WTC11 (cell line): ENCODE data around the gene TFF1. TPM values are rescaled to one million over a fixed set of nuclear protein-coding genes. Genes with fewer than 3 reads are reported as not detected.

Experiments
- ATAC-seq: fragments of 200-7000 bp; cut with Tn5 transposase; 2 replicates; pipeline ENCODE4 v1.10.0; 2021; ENCODE audit warnings: mild to moderate bottlenecking, moderate library complexity
- CTCF ChIA-PET: fragments of 300-600 bp; sonication (Branson Sonifier 250); formaldehyde crosslinking; loops from one replicate; lab custom pipeline; 2021; ENCODE audit warnings: antibody characterized with exemption; lab: Charles Lee
- POLR2A ChIA-PET: fragments of 350-600 bp; sonication (Branson Sonifier 250); formaldehyde crosslinking; loops from one replicate; lab custom pipeline; 2021; ENCODE audit warnings: antibody characterized with exemption; lab: Charles Lee
- DNase-seq: peaks from one replicate; pipeline ENCODE4 v3.0.0; 2021; ENCODE audit warnings: low spot score
- H3K27ac Mint-ChIP-seq: 2 replicates; pipeline ENCODE4 v1.8.0; 2021; ENCODE audit warnings: mixed read lengths
- H3K27me3 Mint-ChIP-seq: 2 replicates; pipeline ENCODE4 v1.8.0; 2021; ENCODE audit warnings: low read depth, mild to moderate bottlenecking, moderate library complexity, mixed read lengths
- H3K36me3 Mint-ChIP-seq: 2 replicates; pipeline ENCODE4 v1.8.0; 2021; ENCODE audit warnings: mixed read lengths
- H3K4me1 Mint-ChIP-seq: 2 replicates; pipeline ENCODE4 v1.8.0; 2022; ENCODE audit warnings: mixed read lengths
- H3K4me3 Mint-ChIP-seq: 2 replicates; pipeline ENCODE4 v1.8.0; 2021; ENCODE audit warnings: mild to moderate bottlenecking, moderate library complexity, mixed read lengths
- H3K9me3 Mint-ChIP-seq: 2 replicates; pipeline ENCODE4 v1.8.0; 2021; ENCODE audit warnings: mixed read lengths
- AR ChIP-seq: fragments of 250-450 bp; sonication (Bioruptor Pico); IDR thresholded peaks from 2 replicates; pipeline ENCODE4 v1.9.0; 2021; ENCODE audit warnings: mild to moderate bottlenecking
- ARID4B ChIP-seq: sonication (generic); formaldehyde crosslinking; IDR thresholded peaks from 2 replicates; pipeline ENCODE4 v1.8.0; 2023; ENCODE audit warnings: missing genetic modification reagents, mild to moderate bottlenecking, borderline replicate concordance
- ATF2 ChIP-seq: sonication (generic); formaldehyde crosslinking; IDR thresholded peaks from 2 replicates; pipeline ENCODE4 v1.8.1; 2022; ENCODE audit warnings: low read depth, missing genetic modification reagents, borderline replicate concordance
- ATF3 ChIP-seq: sonication (generic); formaldehyde crosslinking; conservative IDR thresholded peaks from 2 replicates; pipeline ENCODE4 v1.8.1; 2022; ENCODE audit warnings: mild to moderate bottlenecking, missing genetic modification reagents
- CREM ChIP-seq: sonication (generic); formaldehyde crosslinking; IDR thresholded peaks from 2 replicates; pipeline ENCODE4 v1.8.1; 2022; ENCODE audit warnings: mild to moderate bottlenecking, missing genetic modification reagents, moderate library complexity
- E2F1 ChIP-seq: sonication (generic); formaldehyde crosslinking; IDR thresholded peaks from 2 replicates; pipeline ENCODE4 v1.8.0; 2022; ENCODE audit warnings: mild to moderate bottlenecking, missing genetic modification reagents
- E2F5 ChIP-seq: sonication (generic); formaldehyde crosslinking; IDR thresholded peaks from 2 replicates; pipeline ENCODE4 v1.8.1; 2022; ENCODE audit warnings: mild to moderate bottlenecking, moderate library complexity, missing genetic modification reagents
- GRHL2 ChIP-seq: fragments of 250-450 bp; sonication (Bioruptor Pico); IDR thresholded peaks from 2 replicates; pipeline ENCODE4 v1.8.0; 2022; ENCODE audit warnings: mild to moderate bottlenecking, moderate library complexity; ENCODE audit not compliant: insufficient replicate concordance, severe bottlenecking
- IRF2 ChIP-seq: sonication (generic); formaldehyde crosslinking; IDR thresholded peaks from 2 replicates; pipeline ENCODE4 v1.8.0; 2022; ENCODE audit warnings: low read depth, missing genetic modification reagents, borderline replicate concordance
- JAZF1 ChIP-seq: fragments of 250-450 bp; sonication (Bioruptor Pico); IDR thresholded peaks from 2 replicates; pipeline ENCODE4 v1.9.0; 2021; ENCODE audit warnings: moderate library complexity, mild to moderate bottlenecking, inconsistent platforms
- JUN ChIP-seq: sonication (generic); formaldehyde crosslinking; IDR thresholded peaks from 2 replicates; pipeline ENCODE4 v1.8.0; 2023; ENCODE audit warnings: mild to moderate bottlenecking, missing genetic modification reagents
- MAX ChIP-seq: sonication (generic); formaldehyde crosslinking; IDR thresholded peaks from 2 replicates; pipeline ENCODE4 v1.8.0; 2022; ENCODE audit warnings: mild to moderate bottlenecking, missing genetic modification reagents
- MYBL2 ChIP-seq: sonication (generic); formaldehyde crosslinking; IDR thresholded peaks from 2 replicates; pipeline ENCODE4 v1.8.1; 2023; ENCODE audit warnings: mild to moderate bottlenecking, moderate library complexity, missing genetic modification reagents
- PRRX2 ChIP-seq: fragments of 250-450 bp; sonication (Bioruptor Pico); IDR thresholded peaks from 2 replicates; pipeline ENCODE4 v1.8.0; 2021; ENCODE audit warnings: mild to moderate bottlenecking
- RORB ChIP-seq: fragments of 250-450 bp; sonication (Bioruptor Pico); IDR thresholded peaks from 2 replicates; pipeline ENCODE4 v1.9.0; 2021; ENCODE audit warnings: mild to moderate bottlenecking
- STAT6 ChIP-seq: sonication (generic); formaldehyde crosslinking; conservative IDR thresholded peaks from 2 replicates; pipeline ENCODE4 v1.8.1; 2023; ENCODE audit warnings: mild to moderate bottlenecking, low read depth, missing genetic modification reagents, moderate library complexity
- TCF7 ChIP-seq: sonication (generic); formaldehyde crosslinking; IDR thresholded peaks from 2 replicates; pipeline ENCODE4 v1.8.0; 2022; ENCODE audit warnings: mild to moderate bottlenecking, low read depth, missing genetic modification reagents, moderate library complexity
- TEAD4 ChIP-seq: sonication (generic); formaldehyde crosslinking; IDR thresholded peaks from 2 replicates; pipeline ENCODE4 v1.8.0; 2022; ENCODE audit warnings: mild to moderate bottlenecking, missing genetic modification reagents
- ZNF396 ChIP-seq: fragments of 250-450 bp; sonication (Bioruptor Pico); IDR thresholded peaks from 2 replicates; pipeline ENCODE4 v1.8.0; 2021; ENCODE audit warnings: mild to moderate bottlenecking, moderate library complexity, borderline replicate concordance
- ZNF425 ChIP-seq: fragments of 250-450 bp; sonication (Bioruptor Pico); conservative IDR thresholded peaks from 2 replicates; pipeline ENCODE4 v1.9.0; 2021; ENCODE audit warnings: mild to moderate bottlenecking
- total RNA-seq: library from RNA; stranded (reverse); gene quantifications from 3 replicates; pipeline ENCODE4 v1.2.3, GENCODE V29; 2021

The TFF1 gene
- total RNA-seq, 1 experiment from 2014 or later, result 0.81 TPM

- ATAC-seq (no peak), DNase-seq (no peak)
- POLR2A ChIA-PET, result no interaction called here
- Mint-ChIP-seq H3K36me3 (peaks cover 5% of the 10 kb centered on the region; the same call in 1 of the 2 replicates), H3K4me3 (no peak overlapping the region), H3K27ac (no peak overlapping the region), H3K4me1 (peaks cover 17% of the 10 kb centered on the region), H3K9me3 (peaks cover 14% of the 10 kb centered on the region), H3K27me3 (peaks cover 3% of the 10 kb centered on the region; the same call in 1 of the 2 replicates)
- CTCF ChIA-PET, result no interaction called here
- TF ChIP-seq GRHL2 (no peak), MAX (CRISPR knock-in tag) (no peak), MYBL2 (CRISPR knock-in tag) (no peak), CREM (CRISPR knock-in tag) (no peak), E2F1 (CRISPR knock-in tag) (no peak), ATF2 (CRISPR knock-in tag) (no peak), TCF7 (CRISPR knock-in tag) (no peak), PRRX2 (CRISPR knock-in tag) (no peak), TEAD4 (CRISPR knock-in tag) (no peak), E2F5 (CRISPR knock-in tag) (no peak), IRF2 (no peak), ZNF425 (no peak), JAZF1 (CRISPR knock-in tag) (no peak), ARID4B (CRISPR knock-in tag) (no peak), RORB (CRISPR knock-in tag) (no peak), ATF3 (no peak), JUN (CRISPR knock-in tag) (no peak), ZNF396 (CRISPR knock-in tag) (no peak), STAT6 (CRISPR knock-in tag) (no peak), AR (no peak)
These were observed 17.0 kb upstream of the TFF1 start for GRCh38 chr21:42383331-42383730.
